Testis (tissue), 2 donors: ENCODE measurements around the gene ASB7.

ENCODE experiments used
- CTCF ChIP-seq, 3 experiments: fragments of 450-650 bp in 2 of 3; fragments of 200-600 bp in 1 of 3; sonication (generic) in 1 of 3; IDR thresholded peaks; one replicate each; pipeline ENCODE4 v1.5.1; 2016 to 2019; ENCODE audit warnings: antibody characterized with exemption in 3 of 3, mild to moderate bottlenecking in 2 of 3, moderate library complexity in 1 of 3
- POLR2A ChIP-seq: fragments of 450-650 bp; IDR thresholded peaks from one replicate; pipeline ENCODE4 v1.6.1; 2017; ENCODE audit warnings: antibody characterized with exemption, mild to moderate bottlenecking, moderate library complexity

DNA sequence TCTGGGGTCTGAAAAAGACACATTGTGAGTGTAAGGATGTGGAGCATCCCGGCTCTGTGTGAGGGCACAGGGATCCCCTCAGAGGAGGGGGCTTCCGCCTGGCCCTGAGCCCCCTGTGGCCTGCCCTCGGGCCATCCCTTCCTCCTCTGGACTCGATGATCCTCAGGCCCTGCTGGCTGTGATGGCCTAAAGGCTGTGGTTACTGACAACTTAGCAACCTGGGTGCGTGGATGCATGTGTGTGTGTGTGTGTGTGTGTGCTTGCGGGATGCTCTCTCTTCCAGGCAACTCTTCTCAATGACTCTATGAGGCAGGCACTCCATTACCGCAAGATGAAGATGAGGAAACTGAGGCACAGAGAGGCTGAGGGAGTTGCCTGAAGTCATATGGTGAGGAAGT, 66.0 kb downstream of the ASB7 start:
- TF ChIP-seq CTCF (IDR thresholded peaks at IDR 0.05) (no peak), POLR2A (no peak)
